NCI-H1930 (cell line): ENCODE measurements around the gene EXD3.
A peak's percentile ranks its signal among the peaks of the same experiment; 100 is the strongest.

Source experiments
- DNase-seq, 2 experiments: peaks; one replicate each; lab custom pipeline; 2025; lab: John Stamatoyannopoulos, UW

EXD3 gene

GRCh38 chr9:137306066-137306849 is 116.7 kb downstream of the EXD3 start:
- DNase-seq = no peak

GRCh38 chr9:137305798-137306065 is 117.2 kb downstream of the EXD3 start:
- DNase-seq = no peak

DNA sequence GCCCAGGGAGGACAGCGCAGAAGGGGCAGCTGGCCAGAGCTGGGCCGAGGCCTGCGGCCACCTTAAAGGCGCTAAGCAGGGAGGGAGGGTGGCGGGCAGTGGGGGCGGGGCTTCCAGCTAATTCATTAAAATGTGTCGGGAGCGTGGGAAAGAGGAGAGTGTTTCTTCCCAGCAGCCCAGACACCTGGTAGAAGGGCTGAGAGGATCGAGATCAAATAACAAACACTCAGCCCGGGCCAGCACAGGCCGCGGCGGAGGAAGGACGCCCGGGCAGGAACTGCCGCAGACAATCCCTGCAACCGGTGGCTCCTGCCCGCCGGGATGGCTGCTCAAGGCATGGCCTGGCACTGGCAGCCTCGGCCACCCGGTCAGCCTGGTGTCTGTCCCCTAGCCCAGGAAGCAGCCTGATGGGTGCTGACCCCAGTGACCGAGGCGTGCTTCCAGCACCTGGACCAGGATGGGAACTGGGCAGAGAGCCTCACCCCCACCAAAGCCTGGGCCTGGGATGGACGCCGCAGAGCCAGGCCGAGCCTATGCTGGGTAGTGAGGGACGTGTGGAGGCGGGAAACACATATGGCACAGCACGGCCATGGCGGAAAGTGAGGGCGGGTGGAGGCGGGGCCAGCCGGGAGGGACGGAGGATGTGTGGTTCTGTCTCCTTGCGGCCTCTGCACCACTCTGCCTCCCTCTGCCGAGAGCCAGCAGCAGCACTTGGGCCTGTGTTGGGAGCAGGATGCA is 117.7 kb downstream of the EXD3 start:
- no peak for DNase-seq

GRCh38 chr9:137304383-137305059 is 118.4 kb downstream of the EXD3 start:
- DNase-seq = no peak

- no peak for DNase-seq
Measured at GRCh38 chr9:137303893-137304382, 119.0 kb downstream of the EXD3 start.

DNA sequence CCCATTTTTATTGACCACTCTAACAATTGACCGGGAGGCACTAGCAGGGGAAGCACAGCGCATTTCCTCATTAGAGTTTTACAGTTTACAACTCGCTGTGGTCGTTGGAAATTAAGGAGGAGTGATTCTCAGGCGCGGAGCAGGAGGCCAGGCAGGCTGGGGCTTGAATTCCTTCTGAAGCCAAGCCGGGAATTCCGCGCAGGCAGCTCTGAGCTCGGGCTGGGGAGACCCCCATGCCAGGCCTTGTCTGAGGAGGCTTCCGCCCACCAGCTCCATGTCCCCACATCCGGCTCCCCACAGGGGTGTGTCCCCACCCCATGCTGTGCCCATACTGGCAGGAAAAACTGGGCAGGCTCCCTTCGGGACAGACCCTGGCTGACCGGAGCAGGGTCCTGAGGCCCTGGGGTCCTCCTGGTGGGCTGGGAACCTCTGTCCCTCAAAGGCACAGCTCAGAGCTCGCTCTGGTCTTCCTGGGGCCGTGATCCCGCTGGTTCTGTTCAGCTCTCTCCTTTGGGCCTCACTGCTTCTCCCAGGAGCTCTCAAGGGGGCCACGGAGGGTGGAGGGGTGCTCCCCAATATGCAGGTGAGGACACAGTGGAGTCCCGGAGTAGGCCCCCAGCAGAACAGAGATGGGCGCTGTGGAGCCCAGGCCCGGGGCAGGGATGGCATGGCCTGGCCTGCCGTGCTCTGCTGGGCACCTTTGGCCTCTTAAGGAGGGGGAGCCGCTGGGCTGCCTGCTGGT is 119.6 kb downstream of the EXD3 start:
- no peak for DNase-seq

DNA sequence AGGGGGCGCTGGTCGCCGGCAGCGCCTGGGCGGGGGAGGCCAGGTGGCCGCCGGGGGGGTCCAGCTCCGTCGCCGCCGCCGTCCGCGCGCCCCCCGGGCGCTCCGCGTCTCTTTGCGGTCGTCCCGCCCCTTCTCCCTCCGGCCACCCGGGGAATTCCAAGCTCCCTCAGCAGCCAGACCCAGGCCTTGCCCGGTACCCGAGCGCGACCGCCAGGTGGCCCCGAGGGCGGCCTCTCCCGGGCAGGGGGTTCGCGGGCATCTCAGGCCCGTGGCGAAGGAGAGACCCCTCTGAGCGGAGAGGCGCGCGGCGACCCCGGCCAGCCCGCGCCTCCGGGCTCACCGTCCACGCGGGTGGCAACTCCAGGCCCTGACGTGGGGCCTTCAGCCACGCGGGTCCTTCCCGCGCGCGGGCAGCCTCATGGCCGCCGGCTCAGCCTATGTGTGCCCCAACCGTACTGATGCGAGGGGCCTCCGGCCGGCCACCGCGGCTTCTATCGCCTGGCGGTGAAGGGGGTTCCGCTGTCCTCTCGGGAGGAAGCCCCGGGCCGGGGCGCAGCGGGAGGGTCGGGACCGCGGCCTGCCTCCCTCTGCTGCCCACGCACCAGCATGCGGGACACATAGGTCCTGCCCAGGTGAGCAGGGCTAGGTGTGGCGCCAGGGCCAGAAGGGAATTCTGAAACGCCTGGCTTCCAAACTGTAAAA is 120.4 kb downstream of the EXD3 start:
- DNase-seq = peak in 1 of 2 experiments; percentile 69

- peak; percentile 71 to 95 for DNase-seq
Measured at GRCh38 chr9:137302118-137302448, 120.9 kb downstream of the EXD3 start, which contains the start of gene NRARP. TSS of gene NRARP (minus strand) at chr9:137302271. CDS start at chr9:137301928, 343 bp downstream.

DNA sequence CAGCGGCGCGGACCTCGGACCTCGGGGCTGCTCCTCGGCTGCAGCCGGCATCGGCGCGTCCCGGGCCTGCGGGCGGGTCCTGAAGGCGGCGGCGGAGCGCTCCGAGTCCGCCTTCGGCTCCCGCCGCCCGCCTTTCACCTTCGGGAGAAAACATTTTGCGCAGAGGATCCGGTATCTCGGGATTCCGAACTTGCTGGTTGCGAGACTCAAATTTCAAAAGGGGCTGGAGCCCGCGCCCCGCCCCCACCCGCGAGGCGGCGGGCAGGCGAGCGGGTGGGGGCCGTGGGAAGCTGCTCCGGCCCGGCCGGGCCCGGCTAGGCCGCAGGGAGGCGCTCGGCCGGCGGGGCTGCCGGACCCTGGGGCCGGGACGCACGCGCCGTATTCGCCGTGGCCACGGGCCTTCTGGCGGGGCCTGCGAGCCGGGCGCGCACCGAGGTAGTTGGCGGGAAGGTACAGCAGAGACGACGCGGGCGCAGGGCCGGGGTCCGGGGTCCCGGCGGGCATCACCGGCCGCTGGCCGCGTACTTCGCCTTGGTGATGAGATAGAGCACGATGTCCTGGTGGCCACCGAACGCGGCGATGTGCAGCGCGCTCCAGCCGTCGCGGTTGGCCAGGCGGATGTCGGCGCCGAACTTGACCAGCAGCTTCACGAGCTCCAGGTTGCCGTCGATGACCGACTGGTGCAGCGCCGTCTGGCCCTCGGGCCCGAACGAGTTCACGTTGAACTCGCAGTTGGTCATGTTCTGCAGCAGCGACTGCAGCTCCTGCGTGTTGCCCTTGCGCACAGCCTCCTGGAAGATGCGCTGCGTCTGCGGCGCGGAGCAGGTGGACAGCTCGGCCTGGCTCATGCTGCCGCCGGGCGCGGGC is 121.6 kb downstream of the EXD3 start:
- DNase-seq = peak in 1 of 2 experiments; percentile 68

DNA sequence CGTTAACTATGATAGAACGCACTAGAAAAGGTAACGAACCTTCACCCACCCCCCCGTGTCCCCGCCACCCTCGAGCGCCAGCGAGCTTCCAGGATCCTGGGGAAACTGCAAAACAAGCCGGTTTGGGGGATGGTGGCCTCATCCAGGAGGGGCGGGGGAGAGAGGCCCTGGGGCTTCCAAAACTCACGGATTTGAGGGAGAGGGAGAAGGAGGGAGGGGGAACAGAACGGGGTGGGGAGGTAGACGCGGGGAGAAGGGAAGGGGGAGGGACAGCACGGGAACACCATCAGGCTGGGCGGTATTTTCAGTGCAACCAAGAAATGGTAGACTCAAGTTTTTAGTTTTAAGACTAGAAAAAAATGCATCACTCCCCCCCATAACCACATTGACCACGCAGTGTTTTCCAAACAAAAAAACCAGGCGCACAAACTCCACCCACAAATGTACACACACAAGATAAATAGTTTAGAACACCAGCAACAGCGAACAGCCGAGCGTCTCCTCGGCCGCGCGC is 122.3 kb downstream of the EXD3 start:
- DNase-seq = no peak

GRCh38 chr9:137299938-137300337 is 123.0 kb downstream of the EXD3 start:
- no peak for DNase-seq

DNA sequence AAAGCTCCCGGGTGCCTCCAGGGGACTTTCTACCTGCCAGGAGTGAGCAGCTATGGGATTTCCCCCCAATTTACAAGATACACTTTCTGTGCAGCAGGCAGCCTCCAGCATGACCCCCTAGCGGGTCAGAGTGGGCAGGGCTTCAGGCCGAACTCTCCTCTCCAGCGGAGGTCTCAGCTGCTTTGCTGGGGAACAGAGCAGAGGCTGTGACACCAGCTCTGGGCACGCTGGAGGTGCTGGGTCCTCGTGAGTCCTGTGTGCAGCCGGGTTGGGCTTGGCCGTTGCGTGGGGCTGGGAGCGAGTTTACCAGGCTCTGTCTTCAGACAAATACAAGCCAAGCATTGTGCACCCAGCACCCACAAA is 123.8 kb downstream of the EXD3 start:
- DNase-seq = no peak

- DNase-seq = no peak
Measured at GRCh38 chr9:137298401-137299202, 124.4 kb downstream of the EXD3 start.

- DNase-seq = no peak
Measured at GRCh38 chr9:137297966-137298365, 125.0 kb downstream of the EXD3 start.

- DNase-seq = no peak
Measured at GRCh38 chr9:137296670-137297664, 126.0 kb downstream of the EXD3 start.

GRCh38 chr9:137295849-137296669 is 126.9 kb downstream of the EXD3 start:
- DNase-seq = no peak

- DNase-seq = no peak
Measured at GRCh38 chr9:137295238-137295811, 127.6 kb downstream of the EXD3 start.
